Measurements from ENCODE around the gene SNX8. TPM values are rescaled to one million over a fixed set of nuclear protein-coding genes. Genes with fewer than 3 reads are reported as not detected.

SNX8 gene
- total and polyA plus RNA-seq, 2 of the 13 experiments (the other 11 are each of a cell fraction or from before 2014, with no cell fraction given) = 20.6 to 45.2 TPM

DNA sequence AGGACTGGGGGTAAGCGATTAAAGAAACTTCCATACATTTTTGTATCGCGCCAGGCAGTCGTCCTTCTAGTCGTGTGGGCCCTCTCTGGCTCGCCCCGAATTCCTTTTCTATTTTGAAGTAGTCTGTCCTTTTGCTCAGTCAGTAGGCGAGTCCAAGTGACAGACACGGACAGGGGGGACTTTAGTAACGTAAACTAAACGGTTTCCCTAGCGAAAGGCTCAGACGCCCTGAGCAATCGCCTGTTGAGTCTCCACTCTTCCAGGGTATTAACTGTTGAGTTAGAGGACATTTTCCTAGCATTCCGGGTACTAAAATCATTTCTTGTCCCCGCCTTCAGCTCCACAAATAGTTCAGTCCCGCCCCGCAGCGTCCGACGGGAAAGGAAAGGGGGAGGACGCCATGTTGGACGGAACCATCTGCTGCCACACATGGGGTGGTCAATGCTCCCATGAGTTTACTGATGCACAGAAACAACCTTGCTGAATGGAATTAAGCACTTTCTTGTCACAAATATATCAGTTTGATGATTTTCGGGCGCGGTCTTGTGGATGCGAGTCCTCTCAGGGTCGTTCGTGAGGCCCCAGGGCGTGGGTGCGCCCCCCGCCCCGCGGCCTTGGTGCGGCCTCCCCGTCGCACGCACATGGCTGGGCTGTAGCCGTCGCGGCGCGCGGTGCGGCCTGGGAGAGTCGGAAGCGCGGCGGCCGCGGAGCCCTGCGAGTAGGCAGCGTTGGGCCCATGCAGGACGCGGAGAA lies 40.1 kb upstream of the SNX8 start, which contains the start of gene EIF3B (continued):
- TF ChIP-seq GTF2F1 (IDR thresholded peaks at IDR 0.05; ENCODE audit: low read length) (no peak), MTF1 (CRISPR knock-in tag; IDR thresholded peaks at IDR 0.05) (no peak), ZNF484 (CRISPR knock-in tag; IDR thresholded peaks at IDR 0.05; ENCODE audit: borderline replicate concordance, low read depth) (no peak), ZBED4 (CRISPR knock-in tag; IDR thresholded peaks at IDR 0.05; ENCODE audit: borderline replicate concordance) (peak; percentile 13; the same call in 1 of the 2 replicates), POLR2A (IDR thresholded peaks at IDR 0.05; ENCODE audit: insufficient read depth in 1 of 2, low read depth in 2 of 2, low read length in 2 of 2) (peak; percentile 81 to 86), MTA1 (CRISPR knock-in tag; IDR thresholded peaks at IDR 0.05; ENCODE audit: borderline replicate concordance) (no peak), ZBTB8A (CRISPR knock-in tag; IDR thresholded peaks at IDR 0.05; ENCODE audit: borderline replicate concordance, low read depth) (no peak), GLI4 (CRISPR knock-in tag; IDR thresholded peaks at IDR 0.05; ENCODE audit: borderline replicate concordance) (no peak; the same call in 1 of the 2 replicates), WIZ (CRISPR knock-in tag; IDR thresholded peaks at IDR 0.05) (no peak), TRIM24 (CRISPR knock-in tag; IDR thresholded peaks at IDR 0.05) (no peak), ZNF367 (CRISPR knock-in tag; IDR thresholded peaks at IDR 0.05; ENCODE audit: borderline replicate concordance) (no peak), NCOR1 (IDR thresholded peaks at IDR 0.05; ENCODE audit: borderline replicate concordance, low read length) (no peak), PREB (CRISPR knock-in tag; IDR thresholded peaks at IDR 0.05) (no peak), RFX5 (IDR thresholded peaks at IDR 0.05; ENCODE audit: low read depth, low read length) (no peak)
- TF ChIP-seq, protein P1, sequence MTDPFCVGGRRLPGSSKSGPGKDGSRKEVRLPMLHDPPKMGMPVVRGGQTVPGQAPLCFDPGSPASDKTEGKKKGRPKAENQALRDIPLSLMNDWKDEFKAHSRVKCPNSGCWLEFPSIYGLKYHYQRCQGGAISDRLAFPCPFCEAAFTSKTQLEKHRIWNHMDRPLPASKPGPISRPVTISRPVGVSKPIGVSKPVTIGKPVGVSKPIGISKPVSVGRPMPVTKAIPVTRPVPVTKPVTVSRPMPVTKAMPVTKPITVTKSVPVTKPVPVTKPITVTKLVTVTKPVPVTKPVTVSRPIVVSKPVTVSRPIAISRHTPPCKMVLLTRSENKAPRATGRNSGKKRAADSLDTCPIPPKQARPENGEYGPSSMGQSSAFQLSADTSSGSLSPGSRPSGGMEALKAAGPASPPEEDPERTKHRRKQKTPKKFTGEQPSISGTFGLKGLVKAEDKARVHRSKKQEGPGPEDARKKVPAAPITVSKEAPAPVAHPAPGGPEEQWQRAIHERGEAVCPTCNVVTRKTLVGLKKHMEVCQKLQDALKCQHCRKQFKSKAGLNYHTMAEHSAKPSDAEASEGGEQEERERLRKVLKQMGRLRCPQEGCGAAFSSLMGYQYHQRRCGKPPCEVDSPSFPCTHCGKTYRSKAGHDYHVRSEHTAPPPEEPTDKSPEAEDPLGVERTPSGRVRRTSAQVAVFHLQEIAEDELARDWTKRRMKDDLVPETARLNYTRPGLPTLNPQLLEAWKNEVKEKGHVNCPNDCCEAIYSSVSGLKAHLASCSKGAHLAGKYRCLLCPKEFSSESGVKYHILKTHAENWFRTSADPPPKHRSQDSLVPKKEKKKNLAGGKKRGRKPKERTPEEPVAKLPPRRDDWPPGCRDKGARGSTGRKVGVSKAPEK (CRISPR knock-in tag; IDR thresholded peaks at IDR 0.05; ENCODE audit: borderline replicate concordance) = no peak
- TF ChIP-seq, protein P2, sequence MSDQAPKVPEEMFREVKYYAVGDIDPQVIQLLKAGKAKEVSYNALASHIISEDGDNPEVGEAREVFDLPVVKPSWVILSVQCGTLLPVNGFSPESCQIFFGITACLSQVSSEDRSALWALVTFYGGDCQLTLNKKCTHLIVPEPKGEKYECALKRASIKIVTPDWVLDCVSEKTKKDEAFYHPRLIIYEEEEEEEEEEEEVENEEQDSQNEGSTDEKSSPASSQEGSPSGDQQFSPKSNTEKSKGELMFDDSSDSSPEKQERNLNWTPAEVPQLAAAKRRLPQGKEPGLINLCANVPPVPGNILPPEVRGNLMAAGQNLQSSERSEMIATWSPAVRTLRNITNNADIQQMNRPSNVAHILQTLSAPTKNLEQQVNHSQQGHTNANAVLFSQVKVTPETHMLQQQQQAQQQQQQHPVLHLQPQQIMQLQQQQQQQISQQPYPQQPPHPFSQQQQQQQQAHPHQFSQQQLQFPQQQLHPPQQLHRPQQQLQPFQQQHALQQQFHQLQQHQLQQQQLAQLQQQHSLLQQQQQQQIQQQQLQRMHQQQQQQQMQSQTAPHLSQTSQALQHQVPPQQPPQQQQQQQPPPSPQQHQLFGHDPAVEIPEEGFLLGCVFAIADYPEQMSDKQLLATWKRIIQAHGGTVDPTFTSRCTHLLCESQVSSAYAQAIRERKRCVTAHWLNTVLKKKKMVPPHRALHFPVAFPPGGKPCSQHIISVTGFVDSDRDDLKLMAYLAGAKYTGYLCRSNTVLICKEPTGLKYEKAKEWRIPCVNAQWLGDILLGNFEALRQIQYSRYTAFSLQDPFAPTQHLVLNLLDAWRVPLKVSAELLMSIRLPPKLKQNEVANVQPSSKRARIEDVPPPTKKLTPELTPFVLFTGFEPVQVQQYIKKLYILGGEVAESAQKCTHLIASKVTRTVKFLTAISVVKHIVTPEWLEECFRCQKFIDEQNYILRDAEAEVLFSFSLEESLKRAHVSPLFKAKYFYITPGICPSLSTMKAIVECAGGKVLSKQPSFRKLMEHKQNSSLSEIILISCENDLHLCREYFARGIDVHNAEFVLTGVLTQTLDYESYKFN (CRISPR knock-in tag; conservative IDR thresholded peaks at IDR 0.05) = 0 out of 2 replicates have a peak, but pooled peaks have one; percentile 19

Measured in HepG2 (cell line).